Omental fat pad (tissue), 4 donors: ENCODE data around the gene RAB10. TPM values are rescaled to one million over a fixed set of nuclear protein-coding genes. Genes with fewer than 3 reads are reported as not detected.
A peak's percentile ranks its signal among the peaks of the same experiment; 100 is the strongest.
"Not testable (repeated sequence)": the region's sequence is repeated elsewhere in the genome, so short reads cannot be mapped to it uniquely, and the experiment has no call there.

ENCODE experiments used
- ATAC-seq: fragments of 150-250 bp; one replicate; pipeline ENCODE4 v1.9.1; 2016; ENCODE audit warnings: mild to moderate bottlenecking, moderate library complexity; ENCODE audit not compliant: low FRiP score
- DNase-seq: peaks from one replicate; pipeline ENCODE4 v3.0.0-alpha.2; 2019; ENCODE audit warnings: low spot score
- total RNA-seq, 4 donors: library from RNA; depleted of rRNA; stranded (reverse); fragments of >200 nt; gene quantifications; one replicate each; pipeline ENCODE4 v1.1.0, GENCODE V29; 2016
- TF ChIP-seq, protein P1 (sequence below), 3 donors: fragments of 450-650 bp; IDR thresholded peaks; one replicate each; pipeline ENCODE4 v1.5.1; 2016 to 2017; ENCODE audit warnings: antibody characterized with exemption in 3 of 3, mild to moderate bottlenecking in 3 of 3, moderate library complexity in 2 of 3

The RAB10 gene
- total RNA-seq, 4 donors from 2014 or later = 78.3 to 115 (median 86.1) TPM

DNA sequence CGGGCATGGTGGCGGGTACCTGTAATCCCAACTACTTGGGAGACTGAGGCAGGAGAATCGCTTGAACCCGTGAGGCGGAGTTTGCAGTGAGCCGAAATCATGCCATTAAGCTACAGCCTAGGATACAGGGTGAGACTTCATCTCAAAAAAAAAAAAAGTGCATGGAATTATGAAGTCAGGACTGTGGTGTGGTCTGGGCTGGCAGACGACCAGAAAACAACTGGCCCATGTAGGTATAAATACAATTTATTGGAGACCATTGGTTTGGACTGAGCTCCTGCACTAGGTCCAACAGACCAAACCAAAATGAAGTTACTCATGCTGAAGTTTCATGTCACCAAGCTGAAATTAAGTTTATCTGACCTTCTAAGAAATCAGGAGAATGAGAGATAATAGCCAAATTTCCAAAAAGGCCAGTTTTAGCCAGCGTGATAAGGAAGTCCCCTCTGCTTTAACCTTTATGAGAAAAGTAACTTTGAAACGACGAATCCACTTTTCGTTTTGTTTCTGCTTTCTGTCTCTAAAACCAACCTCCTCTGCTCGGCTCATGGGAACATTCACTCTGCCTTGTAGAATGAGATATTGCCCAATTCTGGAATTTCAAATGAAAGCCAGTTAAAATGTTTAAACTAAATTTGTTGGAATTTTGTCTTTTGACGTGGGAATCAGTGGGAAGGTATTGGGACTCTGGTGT lies 17.7 kb upstream of the RAB10 start:
- DNase-seq = no peak
- TF ChIP-seq, protein P1, sequence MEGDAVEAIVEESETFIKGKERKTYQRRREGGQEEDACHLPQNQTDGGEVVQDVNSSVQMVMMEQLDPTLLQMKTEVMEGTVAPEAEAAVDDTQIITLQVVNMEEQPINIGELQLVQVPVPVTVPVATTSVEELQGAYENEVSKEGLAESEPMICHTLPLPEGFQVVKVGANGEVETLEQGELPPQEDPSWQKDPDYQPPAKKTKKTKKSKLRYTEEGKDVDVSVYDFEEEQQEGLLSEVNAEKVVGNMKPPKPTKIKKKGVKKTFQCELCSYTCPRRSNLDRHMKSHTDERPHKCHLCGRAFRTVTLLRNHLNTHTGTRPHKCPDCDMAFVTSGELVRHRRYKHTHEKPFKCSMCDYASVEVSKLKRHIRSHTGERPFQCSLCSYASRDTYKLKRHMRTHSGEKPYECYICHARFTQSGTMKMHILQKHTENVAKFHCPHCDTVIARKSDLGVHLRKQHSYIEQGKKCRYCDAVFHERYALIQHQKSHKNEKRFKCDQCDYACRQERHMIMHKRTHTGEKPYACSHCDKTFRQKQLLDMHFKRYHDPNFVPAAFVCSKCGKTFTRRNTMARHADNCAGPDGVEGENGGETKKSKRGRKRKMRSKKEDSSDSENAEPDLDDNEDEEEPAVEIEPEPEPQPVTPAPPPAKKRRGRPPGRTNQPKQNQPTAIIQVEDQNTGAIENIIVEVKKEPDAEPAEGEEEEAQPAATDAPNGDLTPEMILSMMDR (IDR thresholded peaks at IDR 0.05) = no peak
- peak; percentile 27 for ATAC-seq

DNA sequence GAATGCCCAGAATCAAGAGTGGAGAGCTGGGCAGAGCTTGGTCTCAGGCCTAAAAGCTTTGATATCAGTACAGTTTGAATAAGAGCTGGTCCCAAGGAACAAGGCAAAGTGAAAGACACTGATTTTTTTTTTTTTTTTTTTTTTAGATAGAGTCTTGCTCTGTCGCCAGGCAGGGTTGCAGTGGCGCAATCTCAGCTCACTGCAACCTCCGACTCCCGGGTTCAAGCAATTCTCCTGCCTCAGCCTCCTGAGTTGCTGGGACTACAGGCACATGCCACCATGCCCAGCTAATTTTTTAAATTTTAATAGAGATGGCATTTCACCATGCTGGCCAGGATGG lies 17.2 kb upstream of the RAB10 start:
- peak; percentile 41 for ATAC-seq
- not testable (repeated sequence) for DNase-seq

DNA sequence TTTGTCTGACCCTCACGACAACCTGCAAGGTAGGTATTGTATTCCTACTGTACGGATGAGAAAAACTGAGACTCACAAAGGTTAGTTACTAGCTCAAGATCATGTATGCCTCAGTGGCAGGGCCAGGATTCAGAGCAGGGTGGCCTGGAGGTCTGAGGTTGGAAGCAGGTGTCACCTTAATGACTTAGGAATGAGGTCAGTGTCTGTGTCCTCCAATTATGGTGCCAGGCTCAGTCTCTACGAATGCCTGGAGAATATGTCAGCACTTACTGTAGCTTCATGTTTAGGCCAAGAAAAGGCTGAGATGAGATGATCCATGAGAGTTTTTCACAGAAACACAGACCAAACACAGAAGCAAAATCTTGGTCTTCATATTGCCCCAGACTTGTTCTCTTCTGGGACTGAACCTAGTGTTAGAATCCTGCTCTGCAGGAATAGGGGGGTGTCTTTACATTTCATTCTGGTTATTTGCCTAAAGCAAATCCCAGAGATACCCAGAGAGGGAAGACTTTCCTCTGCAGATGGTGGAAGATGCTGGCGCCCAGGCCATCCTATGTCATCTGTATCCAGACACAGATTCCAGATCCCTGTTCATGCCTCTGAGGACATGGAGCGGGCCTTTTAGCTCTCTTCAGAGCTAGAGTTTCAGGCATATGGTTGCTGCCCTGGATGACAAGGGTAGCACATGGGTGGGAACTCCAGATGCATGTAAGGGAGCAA lies 16.3 kb upstream of the RAB10 start:
- ATAC-seq = no peak
- DNase-seq = no peak
- TF ChIP-seq, protein P1 (IDR thresholded peaks at IDR 0.05) = no peak

DNA sequence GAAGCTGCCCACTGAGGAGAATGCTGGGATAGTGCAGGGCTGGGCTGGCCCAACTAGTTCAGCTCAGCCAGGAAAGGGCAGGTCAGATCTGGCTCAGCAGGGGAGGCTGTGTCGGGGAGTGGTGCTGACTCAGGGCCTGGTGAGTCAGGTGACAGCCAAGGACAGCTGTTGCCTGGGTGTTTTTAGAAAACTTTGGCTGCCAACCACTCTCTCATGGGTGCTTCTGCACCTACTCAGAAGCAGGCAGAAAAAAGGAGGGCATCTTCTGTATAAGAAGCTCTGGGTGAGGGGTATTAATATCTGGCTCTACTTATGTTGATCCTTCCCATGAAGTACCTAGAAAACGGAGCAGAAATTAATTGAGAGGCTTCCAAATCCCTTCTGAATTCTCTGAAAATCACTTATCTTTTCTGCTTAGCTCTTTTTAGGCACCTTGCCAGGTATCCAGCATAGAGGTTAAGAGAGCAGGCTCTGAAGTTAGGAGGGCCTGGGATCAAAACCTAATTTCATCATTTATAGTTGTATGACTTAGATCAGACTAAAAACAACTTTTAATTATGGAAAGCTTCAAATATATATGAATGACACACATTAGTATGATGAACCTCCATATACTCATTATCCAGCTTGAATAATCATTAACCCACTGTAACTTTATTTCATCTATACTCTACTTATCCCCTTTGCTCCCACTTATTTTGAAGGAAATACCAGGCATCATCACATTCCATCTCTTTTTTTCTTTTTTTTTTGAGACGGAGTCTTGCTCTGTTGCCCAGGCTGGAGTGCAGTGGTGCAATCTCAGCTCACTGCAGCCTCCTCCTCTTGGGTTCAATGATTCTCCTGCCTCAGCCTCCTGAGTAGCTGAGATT lies 15.5 kb upstream of the RAB10 start:
- ATAC-seq (peak; percentile 97), DNase-seq (peak; percentile 55)
- TF ChIP-seq, protein P1 (IDR thresholded peaks at IDR 0.05) = no peak

DNA sequence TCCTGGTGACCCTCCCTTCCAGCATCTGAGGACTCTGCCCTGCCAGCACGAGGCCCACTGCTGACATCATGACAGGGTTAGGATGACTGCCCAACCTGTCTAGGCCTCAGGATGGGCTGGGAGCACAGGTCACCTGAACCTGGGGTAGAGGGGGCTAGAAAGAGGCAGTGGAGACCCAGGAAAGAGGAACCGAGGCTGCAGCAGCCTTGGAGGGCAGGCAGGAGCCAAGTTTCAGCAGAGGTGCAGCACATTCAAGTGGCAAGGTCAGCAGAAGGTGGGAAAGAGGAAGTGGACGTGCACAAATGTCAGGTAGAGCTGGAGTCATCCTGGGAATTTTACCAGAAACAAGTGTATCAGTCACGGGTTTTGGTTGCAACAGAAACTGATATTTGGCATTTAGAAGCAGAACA lies 13.6 kb upstream of the RAB10 start:
- TF ChIP-seq, protein P1 (IDR thresholded peaks at IDR 0.05) = no peak
- ATAC-seq = no peak
- no peak for DNase-seq

DNA sequence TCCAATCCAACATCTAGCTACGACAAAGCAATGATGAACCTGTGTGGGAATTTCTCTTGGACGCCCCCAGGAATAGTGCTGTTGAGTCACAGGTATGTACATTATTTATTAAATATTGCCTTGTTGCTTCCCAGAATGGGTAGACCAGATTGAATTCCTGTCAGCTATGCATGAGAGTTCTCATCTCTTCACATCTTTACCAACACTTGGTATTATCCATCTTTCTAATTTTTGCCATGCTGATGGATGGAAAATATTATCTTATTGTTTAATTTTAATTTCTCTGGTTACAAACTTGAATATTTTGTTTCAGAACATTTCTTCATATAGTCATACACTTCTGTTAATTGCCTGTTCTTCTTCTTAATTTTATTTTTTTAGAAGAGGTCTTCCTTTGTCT lies 9.6 kb upstream of the RAB10 start:
- TF ChIP-seq, protein P1 (IDR thresholded peaks at IDR 0.05) = no peak
- no peak for DNase-seq
- no peak for ATAC-seq

DNA sequence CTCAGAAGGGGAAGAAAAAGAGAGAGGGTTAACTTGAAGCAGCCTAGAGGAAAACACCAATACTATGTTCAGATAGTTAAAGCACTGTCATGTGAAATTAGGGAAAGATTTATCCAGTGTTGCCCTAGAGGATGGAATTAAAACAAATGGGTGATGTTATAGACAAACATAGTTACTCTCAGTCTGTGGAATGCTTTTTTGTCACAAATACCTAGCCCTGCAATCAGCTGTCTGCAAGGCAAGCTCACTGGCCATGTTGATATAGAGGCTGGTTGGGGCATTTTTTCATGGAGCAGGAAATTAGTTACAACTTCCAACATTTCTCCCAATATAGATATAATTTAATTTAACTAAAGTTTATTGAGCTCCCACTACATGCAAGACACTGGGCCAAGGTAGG lies 8.4 kb upstream of the RAB10 start:
- no peak for DNase-seq
- no peak for ATAC-seq
- TF ChIP-seq, protein P1 (IDR thresholded peaks at IDR 0.05) = no peak

DNA sequence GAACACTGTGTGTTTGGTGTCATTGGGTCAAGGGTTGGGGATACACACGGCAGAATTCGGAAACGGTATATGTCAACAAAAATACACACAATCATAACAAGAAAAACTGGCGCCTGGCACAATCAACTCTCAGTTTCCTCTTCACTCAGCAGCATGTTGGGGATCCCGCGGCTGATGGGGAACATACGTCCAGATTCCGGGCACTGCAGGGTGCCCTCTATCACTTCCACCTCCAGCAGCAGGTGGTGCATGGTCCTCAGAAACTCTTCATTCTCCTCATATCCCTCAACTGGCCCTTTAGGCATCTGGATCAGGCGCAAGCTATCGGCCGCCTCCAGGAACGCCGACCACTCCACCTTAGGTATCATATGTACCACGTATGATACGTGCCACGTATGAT lies 5.8 kb upstream of the RAB10 start:
- not testable (repeated sequence) for ATAC-seq, DNase-seq

DNA sequence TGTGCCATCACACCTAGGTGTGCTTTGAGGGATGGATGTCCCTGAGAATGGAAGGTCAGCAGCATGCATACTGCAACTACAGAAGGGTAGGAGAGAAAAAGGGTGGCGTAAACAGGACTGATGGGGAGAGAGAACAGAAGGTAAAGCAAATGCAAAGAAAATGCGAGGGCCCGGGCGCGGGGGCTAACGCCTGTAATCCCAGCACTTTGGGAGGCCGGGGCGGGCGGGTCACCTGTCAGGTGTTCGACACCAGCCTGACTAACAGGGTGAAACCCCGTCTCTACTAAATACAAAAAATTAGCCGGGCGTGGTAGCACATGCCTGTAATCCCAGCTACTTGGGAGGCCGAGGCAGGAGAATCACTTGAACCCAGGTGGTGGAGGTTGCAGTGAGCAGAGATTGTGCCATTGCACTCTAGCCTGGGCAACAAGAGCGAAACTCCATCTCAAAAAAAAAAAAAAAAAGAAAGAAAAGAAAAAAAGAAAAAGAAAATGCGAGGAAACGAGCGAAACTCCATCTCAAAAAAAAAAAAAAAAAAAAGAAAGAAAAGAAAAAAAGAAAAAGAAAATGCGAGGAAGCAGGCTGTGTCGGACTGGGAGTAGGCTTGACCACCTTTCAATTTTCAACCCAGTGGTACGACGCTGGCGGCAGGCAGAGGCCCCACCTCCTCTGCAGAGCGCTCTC lies 1.2 kb upstream of the RAB10 start:
- not testable (repeated sequence) for DNase-seq
- ATAC-seq = peak; percentile 57
